Measurements from ENCODE around the gene UMODL1.

DNA sequence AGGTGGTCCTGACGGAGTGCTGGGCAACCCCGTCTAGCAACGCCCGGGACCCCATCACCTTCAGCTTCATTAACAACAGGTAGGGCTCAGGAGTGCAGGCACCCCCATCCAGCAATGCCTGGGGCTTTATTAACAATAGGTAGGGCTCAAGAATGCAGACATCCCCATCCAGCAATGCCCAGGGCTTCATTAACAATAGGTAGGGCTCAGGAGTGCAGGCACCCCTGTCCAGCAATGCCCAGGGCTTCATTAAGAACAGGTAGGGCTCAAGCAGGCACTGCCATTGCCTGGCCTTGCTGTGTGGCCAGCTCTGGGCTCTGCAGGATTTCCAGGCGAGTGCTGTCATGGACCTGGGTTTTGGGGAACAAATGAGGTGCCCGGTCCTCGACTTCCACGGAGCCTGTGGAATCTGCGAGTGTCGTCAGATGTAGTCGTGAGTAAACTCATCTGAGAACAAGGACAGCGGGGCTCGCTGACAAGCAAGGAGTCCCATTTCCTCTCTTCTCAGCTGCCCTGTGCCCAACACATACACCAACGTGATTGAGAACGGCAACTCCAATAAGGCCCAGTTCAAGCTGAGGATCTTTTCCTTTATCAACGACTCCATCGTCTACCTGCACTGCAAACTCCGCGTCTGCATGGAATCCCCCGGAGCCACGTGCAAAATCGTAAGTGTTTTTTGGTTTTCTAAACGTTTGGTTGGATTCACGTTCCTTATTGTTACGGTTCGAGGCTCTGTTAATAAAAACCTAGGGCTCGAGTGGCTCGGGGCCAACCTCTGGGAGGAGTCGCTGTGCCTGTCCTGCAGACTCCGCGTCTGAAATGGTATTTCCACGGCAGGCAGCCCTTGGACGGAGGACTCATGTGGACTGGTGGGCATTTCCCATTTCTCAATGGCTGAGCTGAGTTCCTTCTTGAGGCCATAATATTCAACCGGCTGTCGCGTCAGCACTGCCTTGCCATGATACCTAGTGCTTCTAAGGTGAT is 56.3 kb downstream of the UMODL1 start:
- no peak for TF ChIP-seq POLR2AphosphoS5 (IDR thresholded peaks at IDR 0.05)
- TF ChIP-seq CTCF (IDR thresholded peaks at IDR 0.05), result no peak
- no peak for TF ChIP-seq POLR2A (IDR thresholded peaks at IDR 0.05)
- TF ChIP-seq EP300 (IDR thresholded peaks at IDR 0.05), result no peak

Data from stomach (tissue), 4 donors.